Stomach (tissue), 9 donors: ENCODE data around the gene QRICH2. TPM values are rescaled to one million over a fixed set of nuclear protein-coding genes. Genes with fewer than 3 reads are reported as not detected.
"Not testable (repeated sequence)": the region's sequence is repeated elsewhere in the genome, so short reads cannot be mapped to it uniquely, and the experiment has no call there.

Experiments
- DNase-seq, 2 donors: peaks; one replicate each; pipeline versions ENCODE4 v3.0.0 to v3.0.0-alpha.2; 2013 to 2019
- H3K27ac ChIP-seq, 5 donors: fragments of 200-600 bp in 4 of 5; sonication (generic) in 4 of 5; one replicate each; pipeline ENCODE4 v1.5.1; 2013 to 2019; ENCODE audit warnings: mild to moderate bottlenecking in 1 of 5, moderate library complexity in 1 of 5
- H3K27me3 ChIP-seq, 3 donors: fragments of 200-600 bp; sonication (generic); one replicate each; pipeline ENCODE4 v1.5.1; 2017 to 2019; ENCODE audit warnings: mixed run types in 1 of 3
- H3K36me3 ChIP-seq, 4 donors: fragments of 200-600 bp; sonication (generic); 1 replicate in 3 of 4; 2 replicates in 1 of 4; pipeline ENCODE4 v1.5.1; 2016 to 2019
- H3K4me1 ChIP-seq, 4 donors: fragments of 200-600 bp; sonication (generic); one replicate each; pipeline ENCODE4 v1.5.1; 2016 to 2019
- H3K4me3 ChIP-seq, 4 donors: fragments of 200-600 bp; sonication (generic) in 3 of 4; one replicate each; pipeline ENCODE4 v1.5.1; 2016 to 2019; ENCODE audit warnings: mild to moderate bottlenecking in 1 of 4
- H3K9me3 ChIP-seq, 4 donors: fragments of 200-600 bp; sonication (generic); one replicate each; pipeline ENCODE4 v1.5.1; 2016 to 2019
- EP300 ChIP-seq: sonication (generic); formaldehyde crosslinking; IDR thresholded peaks from one replicate; pipeline ENCODE4 v1.6.1; 2017; ENCODE audit warnings: antibody characterized with exemption
- POLR2A ChIP-seq, 4 donors: fragments of 450-650 bp; IDR thresholded peaks; one replicate each; pipeline ENCODE4 v1.6.1; 2016; ENCODE audit warnings: antibody characterized with exemption in 4 of 4, control low read depth in 2 of 4, mild to moderate bottlenecking in 1 of 4, moderate library complexity in 1 of 4
- POLR2AphosphoS5 ChIP-seq, 3 donors: sonication (generic); formaldehyde crosslinking; IDR thresholded peaks; one replicate each; pipeline ENCODE4 v1.6.1; 2016; ENCODE audit warnings: antibody characterized with exemption in 3 of 3
- WGBS, 5 donors: extraction: QIAGEN DNeasy Blood & Tissue Kit in 3 of 5; methylation state at CpG; one replicate each; pipeline versions ENCODE4 v1.1.5 to v1.1.7; 2013 to 2018; 5-methylcytosine and 5-hydroxymethylcytosine counted together
- intact Hi-C: fragments of 100-400 bp; cut with DNase I; formaldehyde crosslinking; loops from one replicate; pipeline ENCODE4 v1.15.1; 2023; ENCODE audit warnings: low total_unique reads
- polyA plus RNA-seq, 3 donors: library from polyadenylated mRNA; stranded (reverse); fragments of 200-250 nt; gene quantifications; one replicate each; pipeline ENCODE4 v1.2.3, GENCODE V29; 2013
- total RNA-seq, 5 donors: library from RNA; depleted of rRNA; stranded (reverse); fragments of >200 nt; gene quantifications; one replicate each; pipeline versions ENCODE4 v1.1.0 to v1.2.3, GENCODE V29; 2014 to 2016
- TF ChIP-seq, protein P1 (sequence below), 7 experiments: fragments of 450-650 bp in 4 of 7; fragments of 200-600 bp in 3 of 7; sonication (generic) in 3 of 7; IDR thresholded peaks; one replicate each; pipeline ENCODE4 v1.5.1; 2016 to 2019; ENCODE audit warnings: antibody characterized with exemption in 7 of 7, control low read depth in 2 of 7, mild to moderate bottlenecking in 1 of 7
- donor health status: healthy with polysubstance abuse.
- donor health status: Bipolar disorder and iron deficiency.
- donor health status: healthy.

QRICH2 gene
- total and polyA plus RNA-seq, 8 donors, result 0.72 to 12.5 (median 3.9) TPM

DNA sequence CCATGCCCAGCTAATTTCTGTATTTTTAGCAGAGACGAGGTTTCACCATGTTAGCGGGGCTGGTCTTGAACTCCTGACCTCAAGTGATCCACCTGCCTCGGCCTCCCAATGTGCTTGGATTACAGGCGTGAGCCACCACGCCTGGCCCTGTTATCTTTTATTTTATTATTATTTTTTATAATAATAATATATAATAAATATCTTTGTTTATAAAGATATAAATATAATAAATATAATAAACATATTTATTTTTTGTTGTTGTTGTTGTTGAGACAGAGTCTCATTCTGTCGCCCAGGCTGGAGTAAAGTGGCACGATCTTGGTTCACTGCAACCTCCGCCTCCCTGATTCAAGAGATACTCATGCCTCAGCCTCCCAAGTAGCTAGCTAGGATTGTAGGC is 60.8 kb downstream of the QRICH2 start:
- intact Hi-C loops, result no loop called here
- no peak for DNase-seq
- 87 to 93% (median 92%) methylated on average over 8 of the region's 8 CpGs for WGBS, 5 donors
- TF ChIP-seq POLR2A (IDR thresholded peaks at IDR 0.05) (no peak), POLR2AphosphoS5 (IDR thresholded peaks at IDR 0.05) (no peak), EP300 (no peak)
- TF ChIP-seq, protein P1, sequence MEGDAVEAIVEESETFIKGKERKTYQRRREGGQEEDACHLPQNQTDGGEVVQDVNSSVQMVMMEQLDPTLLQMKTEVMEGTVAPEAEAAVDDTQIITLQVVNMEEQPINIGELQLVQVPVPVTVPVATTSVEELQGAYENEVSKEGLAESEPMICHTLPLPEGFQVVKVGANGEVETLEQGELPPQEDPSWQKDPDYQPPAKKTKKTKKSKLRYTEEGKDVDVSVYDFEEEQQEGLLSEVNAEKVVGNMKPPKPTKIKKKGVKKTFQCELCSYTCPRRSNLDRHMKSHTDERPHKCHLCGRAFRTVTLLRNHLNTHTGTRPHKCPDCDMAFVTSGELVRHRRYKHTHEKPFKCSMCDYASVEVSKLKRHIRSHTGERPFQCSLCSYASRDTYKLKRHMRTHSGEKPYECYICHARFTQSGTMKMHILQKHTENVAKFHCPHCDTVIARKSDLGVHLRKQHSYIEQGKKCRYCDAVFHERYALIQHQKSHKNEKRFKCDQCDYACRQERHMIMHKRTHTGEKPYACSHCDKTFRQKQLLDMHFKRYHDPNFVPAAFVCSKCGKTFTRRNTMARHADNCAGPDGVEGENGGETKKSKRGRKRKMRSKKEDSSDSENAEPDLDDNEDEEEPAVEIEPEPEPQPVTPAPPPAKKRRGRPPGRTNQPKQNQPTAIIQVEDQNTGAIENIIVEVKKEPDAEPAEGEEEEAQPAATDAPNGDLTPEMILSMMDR (IDR thresholded peaks at IDR 0.05), result no peak
- no peaks in the 10 kb centered on the region for H3K36me3 ChIP-seq
- peaks cover 0 to 19% (median 0%) of the 10 kb centered on the region in 3 donors for H3K27me3 ChIP-seq
- H3K9me3 ChIP-seq, result no peaks in the 10 kb centered on the region
- H3K27ac ChIP-seq, result no peak overlapping the region
- peaks cover 9 to 17% (median 13%) of the 10 kb centered on the region in 4 donors for H3K4me1 ChIP-seq
- no peak overlapping the region for H3K4me3 ChIP-seq

DNA sequence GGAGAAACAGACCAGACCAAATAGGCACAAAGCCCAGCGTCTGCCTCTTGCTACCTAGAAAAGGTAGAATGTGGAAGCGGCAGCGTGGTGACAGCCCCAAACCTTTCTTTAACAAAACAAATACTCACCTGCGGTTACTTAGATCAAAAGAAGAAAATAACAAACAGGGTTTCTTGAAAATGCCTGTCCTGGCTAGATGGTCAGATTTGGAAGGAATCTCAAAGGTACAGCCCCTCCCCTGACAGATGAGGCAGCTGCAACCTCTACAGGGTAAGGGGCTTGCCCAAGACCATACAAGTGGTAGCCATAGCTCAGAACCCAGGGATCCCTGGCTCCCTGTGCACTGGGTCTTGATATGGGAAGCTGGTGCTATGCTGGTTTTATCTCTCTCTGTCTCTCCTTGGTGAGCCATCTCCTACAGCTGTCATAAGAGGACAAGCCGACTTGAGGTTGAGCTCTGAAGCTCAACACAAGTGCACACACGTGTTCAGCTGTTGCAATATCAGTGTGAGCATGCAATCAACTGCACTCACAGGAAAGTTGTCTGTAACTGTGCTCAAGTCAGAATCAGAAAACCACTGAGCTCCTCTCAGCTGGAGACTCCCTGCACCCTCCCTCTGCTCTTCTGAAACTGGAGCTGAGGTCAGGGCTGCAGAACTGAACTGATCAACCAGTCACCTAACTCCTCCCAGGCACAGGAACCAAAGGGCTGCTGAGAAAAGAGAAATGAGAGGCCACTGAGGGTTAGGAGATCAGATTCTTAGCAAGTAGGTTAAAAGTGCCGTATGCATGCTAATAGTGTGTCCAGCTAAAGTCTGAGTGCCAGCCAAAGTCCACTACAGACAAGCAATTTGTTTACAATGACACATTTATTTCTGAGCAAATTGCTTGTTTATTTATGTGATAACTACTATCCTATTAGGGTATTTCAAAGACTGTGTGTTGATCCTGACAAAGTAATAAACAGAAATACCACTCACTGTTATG is 61.7 kb downstream of the QRICH2 start:
- intact Hi-C loops, result no loop called here
- TF ChIP-seq POLR2AphosphoS5 (IDR thresholded peaks at IDR 0.05), result peak in 1 of 3 donors; percentile 49
- TF ChIP-seq EP300, result no peak
- no peak overlapping the region for H3K4me3 ChIP-seq
- DNase-seq, result peak in 1 of 2 donors; percentile 54
- no peaks in the 10 kb centered on the region for H3K9me3 ChIP-seq
- 56 to 68% (median 65%) methylated on average over 7 of the region's 7 CpGs for WGBS, 5 donors
- no peaks in the 10 kb centered on the region for H3K36me3 ChIP-seq
- no peak overlapping the region for H3K27ac ChIP-seq
- peaks cover 0 to 29% (median 4%) of the 10 kb centered on the region in 3 donors for H3K27me3 ChIP-seq
- peaks cover 2 to 16% (median 10%) of the 10 kb centered on the region in 4 donors for H3K4me1 ChIP-seq

DNA sequence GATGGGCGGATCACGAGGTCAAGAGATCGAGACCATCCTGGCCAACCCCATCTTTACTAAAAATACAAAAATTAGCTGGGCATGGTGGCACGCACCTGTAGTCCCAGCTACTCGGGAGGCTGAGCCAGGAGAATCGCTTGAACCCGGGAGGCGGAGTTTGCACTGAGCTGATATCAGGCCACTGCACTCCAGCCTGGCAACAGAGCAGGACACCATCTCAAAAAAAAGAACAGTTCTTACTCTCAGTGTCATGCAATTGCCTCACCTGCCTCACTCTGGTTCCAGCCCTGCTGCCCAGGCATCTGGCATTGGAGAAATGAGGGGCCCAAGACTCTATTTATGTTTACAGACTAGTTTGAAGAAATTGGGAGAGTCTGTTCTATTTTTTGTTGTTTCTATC is 63.4 kb downstream of the QRICH2 start:
- Histone ChIP-seq H3K27me3 (peaks cover 0 to 39% (median 6%) of the 10 kb centered on the region in 3 donors), H3K4me1 (peaks cover 9 to 22% (median 15%) of the 10 kb centered on the region in 4 donors)
- H3K36me3 ChIP-seq, H3K9me3 ChIP-seq, H3K4me3 ChIP-seq, DNase-seq, intact Hi-C loops, H3K27ac ChIP-seq: not testable (repeated sequence)
- WGBS, 5 donors, result 94 to 97% (median 96%) methylated on average over 8 of the region's 8 CpGs

DNA sequence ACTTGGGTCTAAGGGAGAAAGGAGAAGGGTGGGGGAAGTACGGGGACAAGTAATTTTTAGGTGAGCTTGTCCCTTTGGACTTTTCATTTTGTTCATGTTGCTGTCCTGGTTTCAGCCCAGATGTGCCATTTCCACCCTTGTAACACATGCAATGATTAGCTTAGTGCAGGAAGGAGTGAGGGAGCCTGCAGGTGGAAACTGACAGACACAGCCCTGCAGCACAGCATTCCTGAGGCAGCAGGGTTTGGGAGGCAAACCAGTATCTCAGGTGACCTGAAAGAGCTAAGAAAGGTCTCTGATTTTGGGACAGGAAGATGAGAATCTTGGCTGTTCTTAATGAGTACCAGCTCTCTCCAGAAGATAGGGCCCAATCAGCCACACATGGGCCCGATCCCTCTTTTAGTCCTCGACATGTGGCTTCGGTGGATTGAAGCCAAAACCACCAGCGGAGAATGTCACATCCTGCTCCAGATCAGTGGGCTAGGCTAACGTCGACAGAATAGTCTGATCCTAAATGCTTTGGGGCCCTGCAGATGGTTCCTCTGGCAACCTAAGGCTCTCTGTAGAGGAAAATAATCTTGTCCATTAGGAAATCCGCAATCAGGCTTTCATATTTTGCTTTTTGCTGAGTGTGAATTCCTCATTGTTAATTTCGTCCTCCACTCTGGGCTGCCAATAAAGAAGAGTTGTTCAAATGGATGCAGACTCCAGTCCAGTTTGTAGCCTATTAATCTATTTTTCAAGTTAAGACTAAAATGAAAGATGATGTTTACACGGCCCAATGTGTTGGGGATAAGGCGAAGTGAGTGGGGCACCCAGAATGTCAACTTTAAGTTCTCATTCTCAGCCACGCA is 64.0 kb downstream of the QRICH2 start:
- Histone ChIP-seq H3K36me3 (no peaks in the 10 kb centered on the region), H3K9me3 (no peaks in the 10 kb centered on the region), H3K27me3 (peaks cover 0 to 46% (median 9%) of the 10 kb centered on the region in 3 donors), H3K4me1 (peaks cover 14 to 27% (median 22%) of the 10 kb centered on the region in 4 donors), H3K27ac (no peak overlapping the region), H3K4me3 (no peak overlapping the region)
- WGBS, 5 donors, result 73 to 84% (median 82%) methylated on average over 12 of the region's 12 CpGs
- intact Hi-C loops, result no loop called here
- TF ChIP-seq, protein P1 (IDR thresholded peaks at IDR 0.05), result no peak
- TF ChIP-seq EP300 (no peak), POLR2A (IDR thresholded peaks at IDR 0.05) (no peak), POLR2AphosphoS5 (IDR thresholded peaks at IDR 0.05) (no peak)
- no peak for DNase-seq

DNA sequence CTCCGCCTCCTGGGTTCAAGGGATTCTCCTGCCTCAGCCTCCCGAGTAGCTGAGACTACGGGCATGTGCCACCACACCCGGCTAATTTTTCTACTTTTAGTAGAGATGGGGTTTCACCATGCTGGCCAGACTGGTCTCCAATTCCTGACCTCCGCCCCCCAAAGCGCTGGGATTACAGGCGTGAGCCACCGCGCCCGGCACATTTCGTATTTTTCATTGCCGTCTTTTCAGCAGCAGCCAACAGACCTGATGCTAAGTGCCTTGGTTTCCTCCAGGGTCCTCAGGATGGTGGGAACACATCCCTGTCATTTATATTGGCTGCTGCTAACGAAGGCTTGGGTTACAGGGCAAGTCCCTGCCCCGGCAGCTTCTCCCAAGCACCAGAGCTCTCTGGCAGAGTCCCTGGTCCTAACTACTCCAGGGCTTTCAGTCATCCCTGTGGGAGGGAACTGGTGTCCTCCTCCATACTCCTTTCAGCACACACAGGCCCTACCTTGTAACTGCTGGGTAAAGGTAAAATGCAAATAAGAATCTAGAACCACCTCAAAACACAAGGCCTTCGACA is 66.3 kb downstream of the QRICH2 start:
- Histone ChIP-seq H3K4me3 (peak overlapping the region in 1 of 4 donors; percentile 74), H3K9me3 (no peaks in the 10 kb centered on the region), H3K4me1 (peaks cover 14 to 24% (median 23%) of the 10 kb centered on the region in 4 donors), H3K27me3 (peaks cover 0 to 50% (median 9%) of the 10 kb centered on the region in 3 donors), H3K36me3 (no peaks in the 10 kb centered on the region), H3K27ac (peak overlapping the region in 3 of 5 donors; percentile 22 to 78 (median 66))
- WGBS, 5 donors, result 90 to 94% (median 94%) methylated on average over 15 of the region's 15 CpGs
- intact Hi-C loops, result no loop called here
- no peak for DNase-seq
- TF ChIP-seq, protein P1 (IDR thresholded peaks at IDR 0.05), result no peak
- TF ChIP-seq POLR2A (IDR thresholded peaks at IDR 0.05) (no peak), POLR2AphosphoS5 (IDR thresholded peaks at IDR 0.05) (no peak), EP300 (no peak)
